GM12891 (cell line): ENCODE measurements around the gene LMO1.

Source experiments
- PAX5 ChIP-seq: IDR thresholded peaks from 2 replicates; pipeline ENCODE4 v1.6.1; 2011; ENCODE audit warnings: low read length, moderate library complexity, mild to moderate bottlenecking; ENCODE audit not compliant: insufficient read depth, severe bottlenecking
- POLR2A ChIP-seq: IDR thresholded peaks from 2 replicates; pipeline ENCODE4 v1.6.1; 2011; ENCODE audit warnings: low read depth, low read length, control low read depth
- POLR2AphosphoS5 ChIP-seq: IDR thresholded peaks from 2 replicates; pipeline ENCODE4 v1.6.1; 2011; ENCODE audit warnings: low read depth, low read length, control low read depth
- TAF1 ChIP-seq: IDR thresholded peaks from 2 replicates; pipeline ENCODE4 v1.6.1; 2011; ENCODE audit warnings: low read depth, low read length, control low read depth

DNA sequence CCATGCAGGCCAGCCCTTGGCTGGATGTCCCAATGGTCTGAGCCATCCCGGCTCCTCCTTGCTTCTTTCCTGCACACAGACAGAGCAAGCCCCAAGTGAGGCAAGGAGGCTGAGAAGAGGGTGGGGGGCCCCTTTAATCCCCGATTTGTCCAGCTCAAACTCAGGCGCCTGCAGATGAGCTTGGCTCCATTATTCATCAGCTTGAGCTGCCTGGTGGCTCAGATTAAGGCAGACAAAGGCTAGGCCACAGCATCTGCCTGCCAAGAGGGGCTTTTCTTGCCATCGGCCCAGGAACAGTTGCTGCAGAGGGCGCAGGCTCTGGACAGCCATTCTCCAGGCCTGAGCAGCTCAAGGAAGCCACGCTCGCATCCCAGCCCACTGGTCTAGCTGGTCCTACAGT, 35.4 kb downstream of the LMO1 start:
- TF ChIP-seq POLR2AphosphoS5 (no peak), PAX5 (no peak), TAF1 (no peak), POLR2A (no peak)
